ENCODE data around the gene DPP6.

DPP6 gene

DNA sequence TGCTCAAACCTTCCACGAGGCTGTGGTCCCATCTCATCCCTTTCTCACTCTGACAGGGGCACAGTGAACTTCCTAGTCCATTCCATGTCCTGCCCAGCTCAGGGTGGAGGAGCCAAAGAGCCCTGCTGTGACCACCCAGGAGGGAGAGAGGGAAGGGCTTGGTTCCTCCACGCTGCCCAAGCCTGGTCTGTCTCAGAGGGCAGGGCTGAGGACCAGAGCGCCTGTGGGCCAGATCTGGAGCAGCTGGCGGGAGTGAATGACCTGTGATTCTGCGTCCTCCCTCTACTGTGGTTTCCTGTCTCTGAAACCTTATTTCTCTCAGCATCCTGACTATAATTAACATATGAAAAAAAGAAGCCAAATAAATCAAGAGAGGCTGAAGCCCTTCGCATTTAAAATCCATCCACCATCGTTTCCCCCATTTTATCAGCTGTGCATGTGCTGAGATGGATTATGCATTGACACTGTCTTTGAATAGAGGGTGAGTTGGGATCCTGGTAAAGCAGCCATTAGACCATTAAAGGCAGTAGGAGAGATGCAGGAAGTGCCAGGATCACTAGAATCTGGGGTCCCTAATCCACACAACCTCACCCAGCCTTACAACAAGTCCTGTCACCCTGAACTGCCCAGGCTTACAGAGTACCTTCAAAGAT, 165.6 kb downstream of the DPP6 start:
- no peak overlapping the region for H3K4me3 ChIP-seq
- no peak for DNase-seq (ENCODE audit: low spot score)
- TF ChIP-seq, protein P1, sequence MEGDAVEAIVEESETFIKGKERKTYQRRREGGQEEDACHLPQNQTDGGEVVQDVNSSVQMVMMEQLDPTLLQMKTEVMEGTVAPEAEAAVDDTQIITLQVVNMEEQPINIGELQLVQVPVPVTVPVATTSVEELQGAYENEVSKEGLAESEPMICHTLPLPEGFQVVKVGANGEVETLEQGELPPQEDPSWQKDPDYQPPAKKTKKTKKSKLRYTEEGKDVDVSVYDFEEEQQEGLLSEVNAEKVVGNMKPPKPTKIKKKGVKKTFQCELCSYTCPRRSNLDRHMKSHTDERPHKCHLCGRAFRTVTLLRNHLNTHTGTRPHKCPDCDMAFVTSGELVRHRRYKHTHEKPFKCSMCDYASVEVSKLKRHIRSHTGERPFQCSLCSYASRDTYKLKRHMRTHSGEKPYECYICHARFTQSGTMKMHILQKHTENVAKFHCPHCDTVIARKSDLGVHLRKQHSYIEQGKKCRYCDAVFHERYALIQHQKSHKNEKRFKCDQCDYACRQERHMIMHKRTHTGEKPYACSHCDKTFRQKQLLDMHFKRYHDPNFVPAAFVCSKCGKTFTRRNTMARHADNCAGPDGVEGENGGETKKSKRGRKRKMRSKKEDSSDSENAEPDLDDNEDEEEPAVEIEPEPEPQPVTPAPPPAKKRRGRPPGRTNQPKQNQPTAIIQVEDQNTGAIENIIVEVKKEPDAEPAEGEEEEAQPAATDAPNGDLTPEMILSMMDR (IDR thresholded peaks at IDR 0.05) = no peak
- no peak overlapping the region for H3K27ac ChIP-seq

GRCh38 chr7:154231732-154232131, 179.5 kb downstream of the DPP6 start:
- DNase-seq (ENCODE audit: low spot score) = no peak
- no peak overlapping the region for H3K27ac ChIP-seq
- TF ChIP-seq, protein P1 (IDR thresholded peaks at IDR 0.05) = no peak
- H3K4me3 ChIP-seq = no peak overlapping the region

GRCh38 chr7:154232700-154233099, 180.5 kb downstream of the DPP6 start:
- H3K4me3 ChIP-seq = no peak overlapping the region
- no peak for DNase-seq (ENCODE audit: low spot score)
- no peak overlapping the region for H3K27ac ChIP-seq
- TF ChIP-seq, protein P1 (IDR thresholded peaks at IDR 0.05) = no peak

DNA sequence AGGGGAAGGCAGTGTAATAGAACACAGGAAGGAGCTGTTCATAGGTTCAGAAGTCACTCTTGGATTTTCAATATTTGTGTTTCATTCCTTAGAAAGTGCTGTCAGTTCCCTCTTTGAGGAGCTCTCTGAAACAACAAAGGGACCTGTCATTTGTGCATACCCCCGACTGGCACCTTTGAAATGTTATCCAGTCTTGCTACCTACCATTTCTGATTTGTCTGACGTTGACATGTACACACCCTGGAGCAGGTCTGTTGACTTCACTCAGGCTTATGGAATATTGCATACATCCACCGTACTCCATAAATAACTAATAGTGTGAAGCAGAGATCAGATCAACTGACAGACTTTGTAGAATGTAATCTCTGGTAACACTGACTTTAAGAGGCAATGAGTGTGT, 189.8 kb downstream of the DPP6 start:
- TF ChIP-seq, protein P1 (IDR thresholded peaks at IDR 0.05) = no peak
- DNase-seq (ENCODE audit: low spot score) = no peak
- H3K27ac ChIP-seq = no peak overlapping the region
- no peak overlapping the region for H3K4me3 ChIP-seq

DNA sequence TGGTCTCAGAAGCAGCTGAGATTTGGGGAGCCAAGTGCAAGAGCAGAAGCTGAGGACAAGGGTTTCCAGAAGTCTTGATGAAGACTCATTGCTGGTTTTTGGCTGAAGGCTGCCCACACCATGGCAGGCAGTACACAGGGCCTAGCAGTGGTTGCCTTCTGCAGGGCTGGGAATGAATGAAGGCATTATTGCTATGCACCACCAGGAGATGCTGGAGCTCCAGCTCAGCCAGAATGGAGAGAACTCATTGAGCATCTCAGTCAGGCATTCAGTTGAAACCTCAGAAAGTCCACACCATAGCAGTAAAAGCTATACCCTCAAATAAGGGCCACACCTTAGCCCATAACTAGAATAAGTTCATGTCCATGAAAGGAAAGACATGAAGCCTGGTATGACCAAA, 190.5 kb downstream of the DPP6 start:
- no peak for DNase-seq (ENCODE audit: low spot score)
- TF ChIP-seq, protein P1 (IDR thresholded peaks at IDR 0.05) = no peak
- Histone ChIP-seq H3K27ac (no peak overlapping the region), H3K4me3 (no peak overlapping the region)

DNA sequence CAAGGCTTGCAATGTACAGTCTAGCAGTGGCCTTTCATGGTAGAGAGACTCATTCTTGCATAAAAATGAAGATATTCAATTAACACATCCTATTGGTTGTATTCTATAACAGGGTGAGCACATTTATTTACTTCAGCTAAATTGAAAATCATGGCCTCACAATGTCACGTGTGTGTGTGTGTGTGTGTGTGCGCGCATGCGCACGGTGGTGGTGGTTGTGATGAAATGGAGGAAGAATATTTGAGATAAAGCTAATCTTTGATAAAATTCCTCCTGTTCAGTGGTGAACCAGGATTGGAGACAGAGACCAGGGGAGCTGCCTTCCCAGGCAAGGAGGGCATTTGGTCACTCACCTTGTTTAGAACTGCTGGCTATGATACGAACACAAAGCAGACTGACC, 199.8 kb downstream of the DPP6 start:
- no peak for DNase-seq (ENCODE audit: low spot score)
- Histone ChIP-seq H3K4me3 (no peak overlapping the region), H3K27ac (no peak overlapping the region)
- TF ChIP-seq, protein P1 (IDR thresholded peaks at IDR 0.05) = no peak

- TF ChIP-seq, protein P1 (IDR thresholded peaks at IDR 0.05) = no peak
- H3K4me3 ChIP-seq = no peak overlapping the region
- H3K27ac ChIP-seq = no peak overlapping the region
- no peak for DNase-seq (ENCODE audit: low spot score)
Measured at GRCh38 chr7:154253810-154254209, 201.6 kb downstream of the DPP6 start.

All from coronary artery (tissue), 2 donors.